Natural killer cell (primary cell): Measurements from ENCODE around the gene DAO. TPM values are rescaled to one million over a fixed set of nuclear protein-coding genes. Genes with fewer than 3 reads are reported as not detected.
A peak's percentile ranks its signal among the peaks of the same experiment; 100 is the strongest.

Source experiments
- ATAC-seq, 3 donors: fragments of 150-1000 bp in 2 of 3; fragments of 200-7000 bp in 1 of 3; cut with Tn5 transposase; 1 replicate in 1 of 3; 2 replicates in 2 of 3; pipeline ENCODE4 v1.10.0; 2021; ENCODE audit warnings: mild to moderate bottlenecking in 2 of 3, moderate library complexity in 2 of 3
- DNase-seq, 2 donors: peaks; one replicate each; pipeline versions ENCODE4 v3.0.0 to v3.0.0-alpha.2; 2013 to 2021; ENCODE audit warnings: mixed read lengths in 1 of 2
- H3K27ac ChIP-seq: one replicate; pipeline ENCODE4 v1.5.1; 2013; ENCODE audit warnings: mild to moderate bottlenecking, low read length
- H3K27me3 ChIP-seq: one replicate; pipeline ENCODE4 v1.6.1; 2013; ENCODE audit warnings: low read length; ENCODE audit not compliant: control insufficient read depth, insufficient read depth
- H3K36me3 ChIP-seq: one replicate; pipeline ENCODE4 v1.6.1; 2013; ENCODE audit warnings: low read length; ENCODE audit not compliant: control insufficient read depth, insufficient read depth
- H3K4me1 ChIP-seq: one replicate; pipeline ENCODE4 v1.6.1; 2013; ENCODE audit warnings: low read length; ENCODE audit not compliant: control insufficient read depth, insufficient read depth
- H3K4me3 ChIP-seq: one replicate; pipeline ENCODE4 v1.5.1; 2013; ENCODE audit warnings: low read length
- H3K9me3 ChIP-seq: one replicate; pipeline ENCODE4 v1.6.1; 2013; ENCODE audit warnings: low read length; ENCODE audit not compliant: control insufficient read depth, insufficient read depth
- H3K27ac Mint-ChIP-seq, 2 donors: one replicate each; pipeline ENCODE4 v1.8.0; 2022; ENCODE audit warnings: mild to moderate bottlenecking in 2 of 2, mixed read lengths in 2 of 2, moderate library complexity in 1 of 2
- H3K27me3 Mint-ChIP-seq, 2 donors: one replicate each; pipeline ENCODE4 v1.8.0; 2022; ENCODE audit warnings: low read depth in 2 of 2, mixed read lengths in 2 of 2
- H3K36me3 Mint-ChIP-seq: one replicate; pipeline ENCODE4 v1.8.0; 2022; ENCODE audit warnings: mixed read lengths
- H3K4me1 Mint-ChIP-seq, 2 donors: one replicate each; pipeline ENCODE4 v1.8.0; 2022; ENCODE audit warnings: mixed read lengths in 2 of 2
- H3K4me3 Mint-ChIP-seq: one replicate; pipeline ENCODE4 v1.8.0; 2022; ENCODE audit warnings: mild to moderate bottlenecking, moderate library complexity, mixed read lengths
- H3K9me3 Mint-ChIP-seq, 2 donors: one replicate each; pipeline ENCODE4 v1.8.0; 2022; ENCODE audit warnings: mixed read lengths in 2 of 2
- WGBS: methylation state at CpG from one replicate; pipeline ENCODE4 v1.1.7; 2013; ENCODE audit warnings: missing lambda C conversion rate; ENCODE audit not compliant: insufficient coverage; 5-methylcytosine and 5-hydroxymethylcytosine counted together
- intact Hi-C: fragments of 100-400 bp; cut with micrococcal nuclease; formaldehyde crosslinking; loops from one replicate; pipeline ENCODE4 v1.14.2; 2022
- total RNA-seq, 4 donors: library from RNA; stranded (reverse); fragments of 120-200 nt in 1 of 4; gene quantifications; one replicate each; pipeline versions ENCODE4 v1.2.3 to v1.2.4, GENCODE V29; 2013 to 2022
- TF ChIP-seq, protein P1 (sequence below): fragments of 200-600 bp; IDR thresholded peaks from one replicate; pipeline ENCODE4 v1.8.0; 2022; ENCODE audit warnings: antibody characterized with exemption

The DAO gene
- total RNA-seq, 3 donors from 2014 or later (not counting 1 experiment from before 2014, with no cell fraction given) = not detected

DNA sequence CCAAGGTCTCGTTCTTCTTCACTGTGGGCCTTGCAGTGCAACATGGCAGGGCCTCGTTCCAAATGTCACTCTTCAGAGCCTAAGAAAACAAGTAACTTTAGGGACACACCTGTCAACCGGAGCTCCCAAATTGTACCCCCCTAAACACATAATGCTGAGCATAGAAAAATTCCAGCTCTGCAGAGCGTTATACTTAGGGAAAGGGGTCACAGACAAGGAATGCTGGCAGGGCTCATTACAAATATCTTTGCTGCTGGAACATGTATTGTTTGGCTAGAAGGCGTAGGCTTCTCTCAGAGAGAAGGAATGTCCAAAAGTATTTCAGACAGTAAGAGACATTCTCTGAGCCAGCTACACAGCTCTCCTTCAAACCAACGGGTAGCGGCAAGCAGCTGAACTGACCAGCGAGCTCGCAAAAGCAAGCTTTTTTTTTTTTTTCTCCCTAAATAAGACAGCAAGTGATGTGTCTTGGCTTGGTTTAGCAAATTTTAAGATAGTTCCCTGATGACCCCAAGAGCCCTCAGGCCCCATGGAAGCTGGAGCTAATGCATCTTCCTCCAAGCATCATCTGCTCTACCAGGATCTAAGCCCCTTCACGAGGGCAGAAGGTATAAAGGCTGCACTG lies 47.0 kb upstream of the DAO start:
- Mint-ChIP-seq H3K9me3 (no peaks in the 10 kb centered on the region), H3K27me3 (no peaks in the 10 kb centered on the region), H3K4me3 (no peak overlapping the region), H3K36me3 (no peaks in the 10 kb centered on the region), H3K27ac (peak overlapping the region; percentile 91 to 92), H3K4me1 (peaks cover 65 to 75% of the 10 kb centered on the region in 2 donors)
- ATAC-seq (no peak), DNase-seq (no peak)
- intact Hi-C loops = loop anchor here (10.0 kb wide), 1 partner anchor 268 kb away; the partner anchor contains the start of genes ISCU and SART3
- Histone ChIP-seq H3K9me3 (no peaks in the 10 kb centered on the region), H3K4me1 (peaks cover 55% of the 10 kb centered on the region), H3K36me3 (peaks cover 19% of the 10 kb centered on the region), H3K4me3 (no peak overlapping the region), H3K27ac (peak overlapping the region; percentile 60), H3K27me3 (no peaks in the 10 kb centered on the region)
- TF ChIP-seq, protein P1, sequence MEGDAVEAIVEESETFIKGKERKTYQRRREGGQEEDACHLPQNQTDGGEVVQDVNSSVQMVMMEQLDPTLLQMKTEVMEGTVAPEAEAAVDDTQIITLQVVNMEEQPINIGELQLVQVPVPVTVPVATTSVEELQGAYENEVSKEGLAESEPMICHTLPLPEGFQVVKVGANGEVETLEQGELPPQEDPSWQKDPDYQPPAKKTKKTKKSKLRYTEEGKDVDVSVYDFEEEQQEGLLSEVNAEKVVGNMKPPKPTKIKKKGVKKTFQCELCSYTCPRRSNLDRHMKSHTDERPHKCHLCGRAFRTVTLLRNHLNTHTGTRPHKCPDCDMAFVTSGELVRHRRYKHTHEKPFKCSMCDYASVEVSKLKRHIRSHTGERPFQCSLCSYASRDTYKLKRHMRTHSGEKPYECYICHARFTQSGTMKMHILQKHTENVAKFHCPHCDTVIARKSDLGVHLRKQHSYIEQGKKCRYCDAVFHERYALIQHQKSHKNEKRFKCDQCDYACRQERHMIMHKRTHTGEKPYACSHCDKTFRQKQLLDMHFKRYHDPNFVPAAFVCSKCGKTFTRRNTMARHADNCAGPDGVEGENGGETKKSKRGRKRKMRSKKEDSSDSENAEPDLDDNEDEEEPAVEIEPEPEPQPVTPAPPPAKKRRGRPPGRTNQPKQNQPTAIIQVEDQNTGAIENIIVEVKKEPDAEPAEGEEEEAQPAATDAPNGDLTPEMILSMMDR = no peak
- 97% methylated on average over 10 of the region's 10 CpGs for WGBS

DNA sequence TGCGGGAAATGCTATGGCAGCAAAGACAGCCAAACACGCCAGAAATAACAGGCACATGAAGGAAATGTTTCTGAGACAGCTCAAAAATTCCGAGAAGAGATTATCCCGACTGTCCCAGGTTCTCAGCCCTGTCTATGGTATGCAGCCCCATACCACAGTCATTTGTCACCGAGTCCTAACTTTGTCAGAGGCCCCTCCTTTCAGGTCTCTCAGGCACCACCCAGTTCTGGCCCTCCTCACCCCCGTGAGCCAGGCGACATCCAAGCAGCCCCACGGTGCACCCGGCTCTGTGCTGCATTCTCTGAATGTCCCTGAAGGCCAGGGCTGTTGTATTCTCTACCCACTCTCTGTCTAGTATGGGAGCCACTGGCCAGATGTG lies 46.5 kb upstream of the DAO start:
- H3K4me3 Mint-ChIP-seq = no peak overlapping the region
- H3K36me3 ChIP-seq = peaks cover 19% of the 10 kb centered on the region
- no peaks in the 10 kb centered on the region for H3K27me3 Mint-ChIP-seq
- ATAC-seq = no peak
- H3K4me3 ChIP-seq = no peak overlapping the region
- intact Hi-C loops = loop anchor here (10.0 kb wide), 1 partner anchor 269 kb away; the partner anchor contains the start of genes ISCU and SART3
- WGBS = 90% methylated on average over 9 of the region's 9 CpGs
- no peaks in the 10 kb centered on the region for H3K27me3 ChIP-seq
- peaks cover 69 to 79% of the 10 kb centered on the region in 2 donors for H3K4me1 Mint-ChIP-seq
- H3K9me3 Mint-ChIP-seq = no peaks in the 10 kb centered on the region
- peaks cover 58% of the 10 kb centered on the region for H3K4me1 ChIP-seq
- no peaks in the 10 kb centered on the region for H3K9me3 ChIP-seq
- TF ChIP-seq, protein P1 = no peak
- no peak for DNase-seq
- H3K27ac ChIP-seq = no peak overlapping the region
- peak overlapping the region; percentile 91 to 92 for H3K27ac Mint-ChIP-seq
- no peaks in the 10 kb centered on the region for H3K36me3 Mint-ChIP-seq

DNA sequence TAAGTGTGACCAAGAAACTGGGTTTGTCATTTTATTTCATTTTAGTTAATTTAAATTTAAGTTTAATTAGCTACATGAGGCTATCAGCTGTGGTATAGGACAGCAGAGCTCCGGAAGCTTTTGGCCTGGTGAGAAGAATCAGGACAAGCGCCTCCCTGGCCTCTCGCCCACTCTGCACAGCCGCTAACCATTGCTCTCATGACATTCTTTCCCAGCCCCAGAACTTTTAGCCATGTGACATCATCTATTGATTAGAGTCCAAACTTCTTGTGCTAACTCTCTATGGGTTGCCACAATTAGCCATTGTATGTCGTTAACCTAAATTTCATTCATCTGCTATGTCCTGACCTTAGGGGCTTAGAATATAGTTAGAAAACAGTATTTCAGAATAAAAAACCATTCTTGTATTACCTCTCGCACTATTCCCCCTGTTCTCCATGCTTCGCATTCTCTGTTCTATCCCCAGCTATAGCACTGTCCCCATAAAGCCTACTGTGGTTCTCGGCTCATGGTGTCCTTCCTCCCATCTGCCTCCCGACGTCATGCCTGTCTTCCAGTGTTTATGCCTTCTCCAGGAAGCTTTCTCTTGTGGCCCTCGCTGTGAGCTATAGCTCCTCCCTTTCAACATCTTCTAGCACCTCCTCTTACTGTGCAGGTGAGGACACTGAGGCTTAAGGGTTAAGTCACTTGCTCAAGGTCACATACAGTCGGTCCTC lies 46.0 kb upstream of the DAO start:
- H3K36me3 ChIP-seq = peaks cover 19% of the 10 kb centered on the region
- WGBS = 97% methylated on average over 11 of the region's 12 CpGs
- ATAC-seq (no peak), DNase-seq (no peak)
- TF ChIP-seq, protein P1 = no peak
- no peaks in the 10 kb centered on the region for H3K9me3 ChIP-seq
- no peaks in the 10 kb centered on the region for H3K27me3 ChIP-seq
- peaks cover 60% of the 10 kb centered on the region for H3K4me1 ChIP-seq
- Mint-ChIP-seq H3K36me3 (no peaks in the 10 kb centered on the region), H3K4me3 (peak overlapping the region; percentile 35), H3K4me1 (peaks cover 75 to 85% of the 10 kb centered on the region in 2 donors), H3K27me3 (no peaks in the 10 kb centered on the region), H3K9me3 (no peaks in the 10 kb centered on the region), H3K27ac (peak overlapping the region; percentile 91 to 92)
- intact Hi-C loops = loop anchor here (10.0 kb wide), 1 partner anchor 269 kb away; the partner anchor contains the start of genes ISCU and SART3
- H3K27ac ChIP-seq = no peak overlapping the region
- no peak overlapping the region for H3K4me3 ChIP-seq
